Fibroblast of peridontal ligament (primary cell): Measurements from ENCODE around the gene CHMP4A.
A peak's percentile ranks its signal among the peaks of the same experiment; 100 is the strongest.
"Not testable (repeated sequence)": the region's sequence is repeated elsewhere in the genome, so short reads cannot be mapped to it uniquely, and the experiment has no call there.

Experiments used
- DNase-seq: peaks from one replicate; pipeline ENCODE4 v3.0.0-alpha.2; 2010; ENCODE audit errors: extremely low read depth

CHMP4A gene

GRCh38 chr14:24247422-24247821 is 34.1 kb upstream of the CHMP4A start:
- DNase-seq: no peak

- peak; percentile 57 for DNase-seq
These were observed 33.5 kb upstream of the CHMP4A start for GRCh38 chr14:24246765-24247212.

- DNase-seq: not testable (repeated sequence)
These were observed 32.1 kb upstream of the CHMP4A start for GRCh38 chr14:24245350-24245749.

DNA sequence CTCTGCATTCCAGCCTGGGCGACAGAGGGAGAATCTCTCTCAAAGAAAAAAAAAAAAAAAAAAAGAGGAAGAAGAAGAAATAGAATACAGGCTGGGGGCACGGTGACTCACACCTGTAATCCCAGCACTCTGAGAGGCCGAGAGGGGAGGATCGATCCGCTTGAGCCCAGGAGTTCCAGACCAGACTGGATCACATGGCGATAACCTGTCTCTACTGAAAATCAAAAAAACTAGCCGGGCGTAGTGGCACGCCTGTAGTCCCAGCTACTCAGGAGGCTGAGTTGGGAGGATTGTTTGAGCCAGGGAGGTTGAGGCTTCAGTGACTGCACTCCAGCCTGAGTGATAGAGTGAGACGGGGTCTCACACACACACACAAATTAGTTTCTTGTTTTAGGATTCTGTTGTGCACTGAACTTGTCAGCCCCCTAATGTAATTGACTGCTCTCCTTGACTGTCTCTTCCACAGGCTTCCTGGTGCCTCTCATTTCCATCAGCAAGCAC is 30.1 kb upstream of the CHMP4A start:
- no peak for DNase-seq

GRCh38 chr14:24241829-24242443 is 28.6 kb upstream of the CHMP4A start:
- DNase-seq: peak; percentile 87

GRCh38 chr14:24240110-24240918 is 27.0 kb upstream of the CHMP4A start:
- no peak for DNase-seq

DNA sequence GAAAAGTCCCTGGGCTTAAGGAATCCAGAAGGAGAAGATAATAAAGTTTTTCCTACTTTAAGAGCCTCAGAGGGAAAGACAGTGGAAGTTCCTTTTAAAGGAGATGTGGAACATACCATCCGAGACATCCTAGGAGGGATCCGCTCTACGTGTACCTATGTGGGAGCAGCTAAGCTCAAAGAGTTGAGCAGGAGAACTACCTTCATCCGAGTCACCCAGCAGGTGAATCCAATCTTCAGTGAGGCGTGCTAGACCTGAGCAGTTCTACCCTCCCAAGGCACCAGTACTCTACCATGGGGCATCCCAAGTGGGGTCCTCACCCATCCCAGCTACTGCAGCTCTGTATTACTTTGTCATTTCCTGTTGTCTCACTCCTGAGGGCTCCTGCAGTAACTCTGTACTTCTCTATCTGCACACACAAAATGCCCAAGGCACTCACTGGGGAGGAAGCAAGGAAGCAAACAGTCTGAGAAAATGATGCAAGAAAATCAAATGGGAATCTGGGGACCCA is 25.3 kb upstream of the CHMP4A start:
- DNase-seq: no peak

DNA sequence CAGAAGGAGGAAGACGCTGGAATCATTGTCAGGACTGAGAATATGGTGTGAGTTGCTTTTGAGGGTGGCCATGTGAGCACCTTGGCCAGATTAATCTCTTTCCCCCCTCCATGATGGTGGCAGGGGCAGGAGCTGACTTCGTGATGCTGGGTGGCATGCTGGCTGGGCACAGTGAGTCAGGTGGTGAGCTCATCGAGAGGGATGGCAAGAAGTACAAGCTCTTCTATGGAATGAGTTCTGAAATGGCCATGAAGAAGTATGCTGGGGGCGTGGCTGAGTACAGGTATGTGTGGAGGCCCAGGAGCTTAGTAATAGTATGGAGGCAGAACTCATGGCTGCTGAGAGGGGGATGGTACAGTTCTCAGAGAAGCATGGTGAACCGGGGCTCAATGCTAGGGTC is 24.8 kb upstream of the CHMP4A start:
- no peak for DNase-seq

DNA sequence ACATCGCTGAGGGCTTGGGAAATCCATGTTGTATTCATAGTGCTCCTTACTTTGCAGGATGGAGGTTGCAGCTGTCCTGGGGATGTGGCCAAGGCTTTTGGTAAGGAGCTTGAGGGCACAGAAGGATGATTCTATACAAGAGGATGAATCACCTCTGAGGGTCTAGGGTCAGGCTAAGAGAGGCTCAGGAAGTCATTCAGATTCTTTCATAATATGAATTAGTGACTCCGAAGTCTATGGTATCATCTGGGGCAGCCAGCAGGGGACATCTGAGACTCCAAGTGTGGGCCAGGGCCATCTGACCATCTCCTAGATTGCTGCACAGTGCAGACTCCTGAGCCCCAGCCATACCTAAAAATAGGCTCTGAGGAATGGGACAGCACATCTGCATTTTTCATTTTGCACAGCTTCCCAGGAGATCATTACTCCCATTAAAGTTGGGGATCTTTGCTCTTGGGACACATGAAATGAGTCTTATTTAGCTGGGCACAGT is 24.2 kb upstream of the CHMP4A start:
- DNase-seq: no peak

GRCh38 chr14:24236689-24237462 is 23.6 kb upstream of the CHMP4A start:
- DNase-seq: no peak

DNA sequence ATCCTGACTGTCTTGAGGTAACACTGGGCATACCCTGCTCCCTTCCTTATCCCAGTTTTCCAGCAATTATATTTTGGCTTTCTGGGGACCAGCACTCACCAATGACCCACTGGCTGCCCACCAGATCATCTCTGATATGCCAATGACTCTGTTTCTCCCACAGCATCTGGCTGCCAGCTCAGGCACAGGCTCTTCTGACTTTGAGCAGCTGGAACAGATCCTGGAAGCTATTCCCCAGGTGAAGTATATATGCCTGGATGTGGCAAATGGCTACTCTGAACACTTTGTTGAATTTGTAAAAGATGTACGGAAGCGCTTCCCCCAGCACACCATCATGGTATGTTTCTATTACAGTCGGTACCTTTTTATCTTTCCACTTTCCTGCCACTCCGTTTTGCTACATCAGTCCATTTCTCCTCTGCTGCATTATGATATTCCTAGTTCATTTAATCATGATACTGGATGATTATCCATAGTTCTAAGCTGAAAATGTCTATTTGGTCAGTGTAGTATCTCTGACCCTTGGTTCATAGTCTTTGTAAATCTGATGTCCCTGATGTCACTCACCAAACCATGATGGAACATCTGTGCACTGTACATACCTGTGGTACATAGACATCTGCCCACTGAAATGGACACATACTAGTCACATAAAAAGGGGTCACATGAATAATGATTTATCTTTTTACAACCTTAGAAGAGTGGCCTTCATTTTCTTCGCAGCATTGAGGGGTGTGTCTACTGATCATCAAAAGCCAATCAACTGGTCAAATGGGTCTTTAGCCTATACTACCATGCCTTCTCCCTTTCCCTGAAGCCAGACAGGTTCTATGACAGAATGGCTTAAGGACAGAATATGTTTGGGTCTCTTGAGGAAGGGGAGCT is 22.8 kb upstream of the CHMP4A start:
- no peak for DNase-seq

GRCh38 chr14:24234095-24235005 is 21.1 kb upstream of the CHMP4A start:
- no peak for DNase-seq

DNA sequence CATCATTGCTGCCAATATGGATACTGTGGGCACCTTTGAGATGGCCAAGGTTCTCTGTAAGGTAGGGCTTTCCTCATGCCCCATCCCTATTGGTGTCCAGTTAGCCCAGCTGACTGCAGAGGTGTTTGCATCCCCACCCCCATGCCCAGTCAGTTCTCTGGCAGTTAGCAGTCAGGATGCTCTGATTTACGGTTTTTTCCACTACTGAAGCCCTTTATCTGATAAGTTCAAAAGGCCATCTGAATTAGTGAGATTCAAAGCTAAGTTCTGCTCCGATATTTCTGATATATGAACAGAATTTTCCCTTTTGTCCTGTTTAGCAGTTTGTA is 20.2 kb upstream of the CHMP4A start:
- DNase-seq: no peak

DNA sequence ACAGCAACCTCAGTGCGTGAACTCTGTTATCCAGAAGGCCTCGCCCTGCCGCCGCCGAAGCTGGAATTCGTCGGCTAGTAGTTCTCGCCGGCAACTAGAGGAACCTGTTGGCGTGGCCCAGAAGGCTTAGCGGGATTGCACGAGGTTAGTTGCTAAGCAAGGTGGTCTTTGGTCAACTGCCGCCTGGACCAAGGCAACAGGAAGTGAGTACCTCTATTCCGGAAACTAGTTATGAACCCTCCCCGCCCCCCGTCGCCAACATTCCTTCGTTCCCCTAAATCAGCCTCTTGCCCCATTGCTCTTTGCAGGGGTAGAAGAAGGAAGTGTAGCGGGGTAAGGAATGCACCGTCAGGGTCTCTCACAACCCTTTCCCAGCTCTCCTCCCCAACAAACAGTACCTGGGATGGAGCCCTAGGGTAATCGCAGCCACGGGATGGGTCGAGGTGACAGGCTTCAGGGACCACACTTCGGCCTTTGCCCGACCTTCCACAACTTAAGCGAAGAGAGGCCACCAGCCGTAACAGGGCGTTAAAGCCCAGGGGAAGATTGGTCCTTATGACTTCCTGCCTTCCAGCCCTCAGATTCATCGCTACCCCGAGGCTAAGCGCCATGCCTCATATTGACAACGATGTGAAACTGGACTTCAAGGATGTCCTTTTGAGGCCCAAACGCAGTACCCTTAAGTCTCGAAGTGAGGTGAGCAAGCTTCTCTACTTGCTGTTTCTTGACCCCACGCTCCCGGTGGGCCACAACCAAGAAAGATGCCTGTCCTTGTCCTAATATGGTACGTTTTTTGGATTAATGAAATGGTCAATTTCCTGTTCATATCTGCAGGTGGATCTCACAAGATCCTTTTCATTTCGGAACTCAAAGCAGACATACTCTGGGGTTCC is 19.6 kb upstream of the CHMP4A start, which contains the start of gene GMPR2:
Gene GMPR2 (plus strand): TSS at position 285 of the 893 bp plus-strand sequence. CDS start 325 bp downstream, at position 610.
- DNase-seq: no peak

- DNase-seq: peak; percentile 97
These were observed 18.9 kb upstream of the CHMP4A start, which contains the start of gene NEDD8 for GRCh38 chr14:24232121-24232644. TSS of gene NEDD8 (minus strand) at chr14:24232367. CDS start at chr14:24232267, 100 bp downstream.

GRCh38 chr14:24231263-24232120 is 18.2 kb upstream of the CHMP4A start:
- no peak for DNase-seq

- no peak for DNase-seq
These were observed 15.6 kb upstream of the CHMP4A start for GRCh38 chr14:24228902-24229301.
